ENCODE results near the gene LUZP1. TPM values are rescaled to one million over a fixed set of nuclear protein-coding genes. Genes with fewer than 3 reads are reported as not detected.

Gene LUZP1
- total and polyA plus RNA-seq, 11 donors = 6.1 to 42.3 (median 30.0) TPM

- intact Hi-C loops (cut with DNase I) = loop anchor here in 1 of 10 donors (10.0 kb wide), 2 partner anchors 106 to 194 kb away; partner anchors contain the start of gene LACTBL1
- no peak for DNase-seq
- 95 to 96% (median 95%) methylated on average over 3 of the region's 3 CpGs for WGBS, 4 donors
- peaks cover 0 to 16% (median 8%) of the 10 kb centered on the region in 12 donors for H3K4me1 ChIP-seq
- no peak for TF ChIP-seq POLR2A (IDR thresholded peaks at IDR 0.05)
- no peak for TF ChIP-seq CTCF (IDR thresholded peaks at IDR 0.05)
- no peaks in the 10 kb centered on the region for H3K27me3 ChIP-seq
- no peaks in the 10 kb centered on the region for H3K9me3 ChIP-seq
- no peak for ATAC-seq
- peaks cover 0 to 100% (median 91%) of the 10 kb centered on the region in 9 donors for H3K36me3 ChIP-seq
- H3K4me3 ChIP-seq = no peak overlapping the region
- no peak overlapping the region for H3K27ac ChIP-seq
Measured at GRCh38 chr1:23080885-23081284, 87.8 kb downstream of the LUZP1 start.

DNA sequence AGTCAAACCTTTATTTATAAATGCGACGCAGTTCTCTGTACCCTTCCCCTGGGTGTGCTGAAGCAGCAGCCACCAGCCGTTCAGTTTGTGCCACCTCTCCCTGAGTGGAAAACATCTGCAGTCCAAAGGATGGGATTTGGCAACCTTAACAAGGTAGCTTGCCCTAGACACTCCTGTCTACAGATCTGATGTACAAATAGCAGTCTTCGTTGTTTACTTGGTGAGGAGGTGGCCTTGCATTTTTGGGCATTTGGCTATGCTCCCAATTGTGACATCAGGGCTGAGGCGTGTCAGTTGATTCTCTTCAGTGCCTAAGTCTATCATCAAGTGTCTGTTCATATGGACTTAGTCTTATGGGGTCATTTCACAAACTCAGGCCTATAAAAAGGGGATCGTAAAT is 89.6 kb downstream of the LUZP1 start:
- DNase-seq = no peak
- TF ChIP-seq POLR2A (IDR thresholded peaks at IDR 0.05) = no peak
- TF ChIP-seq CTCF (IDR thresholded peaks at IDR 0.05) = no peak
- Histone ChIP-seq H3K36me3 (peaks cover 0 to 95% (median 76%) of the 10 kb centered on the region in 9 donors), H3K9me3 (no peaks in the 10 kb centered on the region), H3K4me3 (no peak overlapping the region), H3K4me1 (peaks cover 0 to 8% (median 3%) of the 10 kb centered on the region in 12 donors), H3K27ac (no peak overlapping the region), H3K27me3 (no peaks in the 10 kb centered on the region)
- ATAC-seq = no peak
- intact Hi-C loops (cut with DNase I) = no loop called here
- 81 to 86% (median 82%) methylated on average over 6 of the region's 6 CpGs for WGBS, 4 donors

GRCh38 chr1:23074012-23074411 is 94.6 kb downstream of the LUZP1 start:
- peaks cover 0 to 95% (median 76%) of the 10 kb centered on the region in 9 donors for H3K36me3 ChIP-seq
- H3K27me3 ChIP-seq = no peaks in the 10 kb centered on the region
- ATAC-seq = no peak
- no peak overlapping the region for H3K27ac ChIP-seq
- no peaks in the 10 kb centered on the region for H3K9me3 ChIP-seq
- intact Hi-C loops (cut with DNase I) = no loop called here
- no peak overlapping the region for H3K4me3 ChIP-seq
- H3K4me1 ChIP-seq = no peaks in the 10 kb centered on the region
- TF ChIP-seq CTCF (IDR thresholded peaks at IDR 0.05) (no peak), POLR2A (IDR thresholded peaks at IDR 0.05) (no peak)
- no peak for DNase-seq

DNA sequence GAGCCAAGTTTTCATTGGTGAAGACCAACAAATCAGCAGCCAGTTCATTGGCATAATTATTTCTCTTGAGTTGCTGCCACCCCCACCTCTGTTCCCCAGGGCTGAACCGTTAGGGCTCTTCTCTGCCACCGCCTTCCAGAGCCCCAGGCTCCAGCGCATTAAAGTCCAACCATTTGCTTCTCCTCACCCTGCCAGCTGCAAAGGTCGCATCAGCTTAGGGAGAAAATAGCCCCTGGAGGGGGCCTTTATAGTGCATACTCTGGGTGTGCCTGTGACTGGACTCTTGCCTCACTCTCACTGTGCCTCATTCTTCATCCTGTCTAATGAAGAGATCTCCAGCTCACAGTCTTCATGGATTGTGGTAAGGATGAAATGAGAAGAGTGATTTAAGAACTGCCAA is 99.0 kb downstream of the LUZP1 start:
- WGBS, 4 donors = 88 to 100% (median 94%) methylated on average over 4 of the region's 4 CpGs
- no peak overlapping the region for H3K4me3 ChIP-seq
- no peak for ATAC-seq
- TF ChIP-seq CTCF (IDR thresholded peaks at IDR 0.05) (no peak), POLR2A (IDR thresholded peaks at IDR 0.05) (no peak)
- H3K27me3 ChIP-seq = no peaks in the 10 kb centered on the region
- H3K4me1 ChIP-seq = no peaks in the 10 kb centered on the region
- no peak for DNase-seq
- H3K9me3 ChIP-seq = no peaks in the 10 kb centered on the region
- H3K36me3 ChIP-seq = peaks cover 0 to 100% (median 82%) of the 10 kb centered on the region in 9 donors
- no peak overlapping the region for H3K27ac ChIP-seq
- intact Hi-C loops (cut with DNase I) = no loop called here
